Vagina (tissue), 2 donors: Measurements from ENCODE around the gene CC2D1A.

Experiments used
- POLR2AphosphoS5 ChIP-seq, 2 donors: sonication (generic); formaldehyde crosslinking; IDR thresholded peaks; one replicate each; pipeline ENCODE4 v1.9.0; 2017; ENCODE audit warnings: antibody characterized with exemption in 2 of 2, mild to moderate bottlenecking in 2 of 2, low read depth in 1 of 2; ENCODE audit not compliant: insufficient read depth in 1 of 2
- TF ChIP-seq, protein P1 (sequence below), 3 experiments: fragments of 450-650 bp in 2 of 3; fragments of 200-600 bp in 1 of 3; sonication (generic) in 1 of 3; IDR thresholded peaks; one replicate each; pipeline ENCODE4 v1.5.1; 2017 to 2019; ENCODE audit warnings: antibody characterized with exemption in 3 of 3, mild to moderate bottlenecking in 2 of 3, moderate library complexity in 2 of 3

DNA sequence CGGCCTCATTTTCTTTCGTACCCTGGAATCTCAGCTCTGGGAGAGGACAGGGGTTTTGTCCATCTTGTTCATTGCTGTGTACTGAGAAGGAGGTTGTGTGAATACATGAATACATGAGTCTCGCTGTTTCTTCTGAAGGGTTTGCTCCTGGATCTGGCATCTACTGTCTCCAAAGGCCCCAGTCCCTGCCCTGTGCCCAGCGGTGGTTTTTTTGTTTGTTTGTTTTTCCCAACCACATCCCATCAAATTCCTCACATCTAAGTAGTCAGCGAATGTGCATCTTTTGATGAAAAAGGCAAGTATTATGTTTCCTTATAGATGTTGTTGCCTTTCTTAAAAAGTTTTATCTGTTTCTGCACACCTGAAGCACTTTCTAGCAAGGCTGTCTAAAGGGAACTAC is 58.8 kb downstream of the CC2D1A start:
- TF ChIP-seq, protein P1, sequence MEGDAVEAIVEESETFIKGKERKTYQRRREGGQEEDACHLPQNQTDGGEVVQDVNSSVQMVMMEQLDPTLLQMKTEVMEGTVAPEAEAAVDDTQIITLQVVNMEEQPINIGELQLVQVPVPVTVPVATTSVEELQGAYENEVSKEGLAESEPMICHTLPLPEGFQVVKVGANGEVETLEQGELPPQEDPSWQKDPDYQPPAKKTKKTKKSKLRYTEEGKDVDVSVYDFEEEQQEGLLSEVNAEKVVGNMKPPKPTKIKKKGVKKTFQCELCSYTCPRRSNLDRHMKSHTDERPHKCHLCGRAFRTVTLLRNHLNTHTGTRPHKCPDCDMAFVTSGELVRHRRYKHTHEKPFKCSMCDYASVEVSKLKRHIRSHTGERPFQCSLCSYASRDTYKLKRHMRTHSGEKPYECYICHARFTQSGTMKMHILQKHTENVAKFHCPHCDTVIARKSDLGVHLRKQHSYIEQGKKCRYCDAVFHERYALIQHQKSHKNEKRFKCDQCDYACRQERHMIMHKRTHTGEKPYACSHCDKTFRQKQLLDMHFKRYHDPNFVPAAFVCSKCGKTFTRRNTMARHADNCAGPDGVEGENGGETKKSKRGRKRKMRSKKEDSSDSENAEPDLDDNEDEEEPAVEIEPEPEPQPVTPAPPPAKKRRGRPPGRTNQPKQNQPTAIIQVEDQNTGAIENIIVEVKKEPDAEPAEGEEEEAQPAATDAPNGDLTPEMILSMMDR (IDR thresholded peaks at IDR 0.05): no peak
- TF ChIP-seq POLR2AphosphoS5 (IDR thresholded peaks at IDR 0.05; ENCODE audit: insufficient read depth in 1 of 2, low read depth in 1 of 2): no peak
